HG02943 (cell line): ENCODE measurements around the gene ARMCX5.

ENCODE experiments used
- ATAC-seq: cut with Tn5 transposase; IDR thresholded peaks from one replicate; pipeline ENCODE4 v1.9.1; 2021; ENCODE audit warnings: mild to moderate bottlenecking, low read depth, moderate library complexity; ENCODE audit not compliant: unreplicated experiment

The ARMCX5 gene

GRCh38 chrX:102599084-102599950 lies at the start of gene ARMCX5:
TSS of gene ARMCX5 (plus strand) at chrX:102599515. CDS start at chrX:102602142, 2,627 bp downstream.
- peak; percentile 84 for ATAC-seq

- no peak for ATAC-seq
These were observed 40.7 kb upstream of the ARMCX5 start for GRCh38 chrX:102558607-102559006.

GRCh38 chrX:102560423-102561068 lies 38.8 kb upstream of the ARMCX5 start:
- ATAC-seq = no peak

- ATAC-seq = no peak
These were observed 18.4 kb upstream of the ARMCX5 start for GRCh38 chrX:102580891-102581290.

- no peak for ATAC-seq
These were observed 5.9 kb upstream of the ARMCX5 start for GRCh38 chrX:102593367-102593766.

- ATAC-seq = peak; percentile 16
These were observed 750 bp downstream of the ARMCX5 start for GRCh38 chrX:102599951-102600579.

- ATAC-seq = no peak
These were observed 5.0 kb downstream of the ARMCX5 start for GRCh38 chrX:102604327-102604726.

GRCh38 chrX:102606115-102606514 lies 6.8 kb downstream of the ARMCX5 start:
- ATAC-seq = no peak

GRCh38 chrX:102610905-102611304 lies 11.6 kb downstream of the ARMCX5 start:
- no peak for ATAC-seq

GRCh38 chrX:102624105-102624504 lies 24.8 kb downstream of the ARMCX5 start:
- ATAC-seq = no peak

- ATAC-seq = no peak
These were observed 28.3 kb downstream of the ARMCX5 start for GRCh38 chrX:102627640-102628039.

- no peak for ATAC-seq
These were observed 38.2 kb downstream of the ARMCX5 start for GRCh38 chrX:102637561-102637960.

- ATAC-seq = no peak
These were observed 51.6 kb downstream of the ARMCX5 start for GRCh38 chrX:102650903-102651241.

- no peak for ATAC-seq
These were observed 52.1 kb downstream of the ARMCX5 start, which contains the start of gene GPRASP1 for GRCh38 chrX:102651242-102652011. TSS of gene GPRASP1 (plus strand) at chrX:102651483. CDS start at chrX:102653914, 2,431 bp downstream.

- ATAC-seq = peak; percentile 54
These were observed 52.8 kb downstream of the ARMCX5 start for GRCh38 chrX:102652031-102652688.
